Naive thymus-derived CD4-positive, alpha-beta T cell (primary cell): ENCODE results near the gene NOS3. TPM values are rescaled to one million over a fixed set of nuclear protein-coding genes. Genes with fewer than 3 reads are reported as not detected.
A peak's percentile ranks its signal among the peaks of the same experiment; 100 is the strongest.

ENCODE experiments used
- ATAC-seq: fragments of 150-1000 bp; cut with Tn5 transposase; 2 replicates; pipeline ENCODE4 v1.10.0; 2021; ENCODE audit warnings: mild to moderate bottlenecking, moderate library complexity
- CTCF ChIA-PET: fragments of 350-600 bp; sonication (Branson Sonifier 250); formaldehyde crosslinking; loops from one replicate; lab custom pipeline; 2021; ENCODE audit warnings: antibody characterized with exemption; lab: Charles Lee
- POLR2A ChIA-PET: fragments of 350-600 bp; sonication (Branson Sonifier 250); formaldehyde crosslinking; loops from one replicate; lab custom pipeline; 2021; ENCODE audit warnings: antibody characterized with exemption, inconsistent platforms; lab: Charles Lee
- DNase-seq, 9 donors: peaks; one replicate each; pipeline versions ENCODE4 v3.0.0 to v3.0.0-alpha.2; 2020 to 2022; ENCODE audit warnings: mixed read lengths in 1 of 9
- H3K27ac ChIP-seq: one replicate; pipeline ENCODE4 v1.7.0; 2013; ENCODE audit warnings: mild to moderate bottlenecking, low read depth, low read length, moderate library complexity
- H3K27me3 ChIP-seq, 2 donors: one replicate each; pipeline ENCODE4 v1.7.0; 2013; ENCODE audit warnings: low read length in 2 of 2, mild to moderate bottlenecking in 2 of 2, moderate library complexity in 2 of 2; ENCODE audit not compliant: control insufficient read depth in 2 of 2, insufficient read depth in 2 of 2
- H3K36me3 ChIP-seq, 3 experiments: 1 replicate in 2 of 3; 2 replicates in 1 of 3; pipeline ENCODE4 v1.7.0; 2013; ENCODE audit warnings: low read length in 3 of 3, mild to moderate bottlenecking in 3 of 3, moderate library complexity in 1 of 3; ENCODE audit not compliant: insufficient read depth in 3 of 3, control insufficient read depth in 2 of 3
- H3K4me1 ChIP-seq, 2 donors: one replicate each; pipeline ENCODE4 v1.7.0; 2013; ENCODE audit warnings: low read length in 2 of 2, mild to moderate bottlenecking in 2 of 2, moderate library complexity in 1 of 2; ENCODE audit not compliant: control insufficient read depth in 2 of 2, insufficient read depth in 2 of 2
- H3K4me3 ChIP-seq: 2 replicates; pipeline ENCODE4 v1.7.0; 2013; ENCODE audit warnings: mild to moderate bottlenecking, low read length
- H3K9me3 ChIP-seq, 3 experiments: 1 replicate in 2 of 3; 2 replicates in 1 of 3; pipeline ENCODE4 v1.7.0; 2013; ENCODE audit warnings: low read length in 3 of 3; ENCODE audit not compliant: control insufficient read depth in 2 of 3
- H3K27ac Mint-ChIP-seq, 9 donors: one replicate each; pipeline ENCODE4 v1.8.0; 2020 to 2022; ENCODE audit warnings: mixed read lengths in 9 of 9, mild to moderate bottlenecking in 8 of 9, moderate library complexity in 5 of 9, inconsistent platforms in 2 of 9
- H3K27me3 Mint-ChIP-seq, 5 donors: one replicate each; pipeline ENCODE4 v1.8.0; 2021 to 2022; ENCODE audit warnings: mixed read lengths in 5 of 5, mild to moderate bottlenecking in 1 of 5
- H3K36me3 Mint-ChIP-seq, 5 donors: one replicate each; pipeline ENCODE4 v1.8.0; 2020 to 2022; ENCODE audit warnings: mixed read lengths in 5 of 5, mild to moderate bottlenecking in 3 of 5, inconsistent platforms in 1 of 5
- H3K4me1 Mint-ChIP-seq, 7 donors: one replicate each; pipeline ENCODE4 v1.8.0; 2020 to 2022; ENCODE audit warnings: mixed read lengths in 7 of 7, mild to moderate bottlenecking in 3 of 7, inconsistent platforms in 1 of 7
- H3K4me3 Mint-ChIP-seq, 10 donors: one replicate each; pipeline ENCODE4 v1.8.0; 2020 to 2022; ENCODE audit warnings: mild to moderate bottlenecking in 10 of 10, mixed read lengths in 10 of 10, moderate library complexity in 6 of 10, inconsistent platforms in 2 of 10
- H3K9me3 Mint-ChIP-seq, 11 donors: one replicate each; pipeline ENCODE4 v1.8.0; 2020 to 2022; ENCODE audit warnings: mixed read lengths in 11 of 11, mild to moderate bottlenecking in 4 of 11, inconsistent platforms in 1 of 11, moderate library complexity in 1 of 11
- intact Hi-C, 2 donors: fragments of 100-400 bp; cut with micrococcal nuclease; formaldehyde crosslinking; loops; one replicate each; pipeline ENCODE4 v1.15.1; 2023
- polyA plus RNA-seq, 2 donors: library from polyadenylated mRNA; unstranded; fragments of 300-500 nt; fragmentation: Illumina TruSeq; gene quantifications; one replicate each; pipeline ENCODE4 v1.2.3, GENCODE V29; 2021
- total RNA-seq, 6 experiments: library from RNA in 5 of 6; stranded (reverse) in 5 of 6; gene quantifications; 1 replicate in 5 of 6; 2 replicates in 1 of 6; pipeline ENCODE4 v1.2.3 and lab custom pipeline; 2021 to 2026

The NOS3 gene
- total and polyA plus RNA-seq, 7 experiments from 2014 or later, result 2.8 to 19.1 (median 7.9) TPM

DNA sequence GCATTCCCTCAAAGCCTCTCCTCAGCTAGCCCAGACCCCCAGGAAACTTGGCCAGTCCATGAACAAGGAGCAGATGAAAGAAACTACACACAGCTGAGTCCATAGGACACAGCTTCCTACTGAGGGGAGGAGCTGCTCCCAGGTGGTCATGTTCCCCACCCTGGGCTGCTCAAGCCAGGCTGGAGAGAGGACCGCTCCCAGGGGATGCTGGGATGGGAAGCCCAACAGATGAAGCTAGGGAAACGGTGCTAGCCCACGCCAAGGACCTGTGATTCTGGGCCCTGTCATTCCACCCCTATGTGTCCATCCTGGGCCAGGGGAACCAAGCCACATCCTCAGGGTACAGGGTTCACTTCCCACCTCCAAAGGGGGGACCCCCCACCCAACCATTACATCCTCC is 31.7 kb upstream of the NOS3 start:
- DNase-seq, result no peak
- H3K4me3 ChIP-seq, result no peak overlapping the region
- intact Hi-C loops, result loop anchor here in 1 of 2 donors (1.0 kb wide), 1 partner anchor 61 kb away; no protein-coding TSS in a partner anchor
- H3K9me3 Mint-ChIP-seq, result no peaks in the 10 kb centered on the region
- peaks cover 1 to 10% (median 5%) of the 10 kb centered on the region in 5 donors for H3K36me3 Mint-ChIP-seq
- H3K27ac Mint-ChIP-seq, result no peak overlapping the region
- ChIA-PET POLR2A (interaction anchor here (1.2 kb wide), 1 partner anchor 16 kb away, joined by 3 read pairs; no protein-coding TSS in a partner anchor), CTCF (interaction anchor here (1.0 to 9.3 kb wide), 4 partner anchors 26 to 61 kb away, joined by 3 to 95 read pairs (median 6); no protein-coding TSS in a partner anchor)
- H3K4me3 Mint-ChIP-seq, result peak overlapping the region in 1 of 10 donors; percentile 63
- H3K36me3 ChIP-seq, result no peaks in the 10 kb centered on the region
- no peaks in the 10 kb centered on the region for H3K27me3 ChIP-seq
- peaks cover 9 to 42% (median 28%) of the 10 kb centered on the region in 7 donors for H3K4me1 Mint-ChIP-seq
- peaks cover 27 to 36% (median 35%) of the 10 kb centered on the region in 5 donors for H3K27me3 Mint-ChIP-seq
- ATAC-seq, result no peak
- H3K4me1 ChIP-seq, result no peaks in the 10 kb centered on the region
- no peaks in the 10 kb centered on the region for H3K9me3 ChIP-seq
- no peak overlapping the region for H3K27ac ChIP-seq

DNA sequence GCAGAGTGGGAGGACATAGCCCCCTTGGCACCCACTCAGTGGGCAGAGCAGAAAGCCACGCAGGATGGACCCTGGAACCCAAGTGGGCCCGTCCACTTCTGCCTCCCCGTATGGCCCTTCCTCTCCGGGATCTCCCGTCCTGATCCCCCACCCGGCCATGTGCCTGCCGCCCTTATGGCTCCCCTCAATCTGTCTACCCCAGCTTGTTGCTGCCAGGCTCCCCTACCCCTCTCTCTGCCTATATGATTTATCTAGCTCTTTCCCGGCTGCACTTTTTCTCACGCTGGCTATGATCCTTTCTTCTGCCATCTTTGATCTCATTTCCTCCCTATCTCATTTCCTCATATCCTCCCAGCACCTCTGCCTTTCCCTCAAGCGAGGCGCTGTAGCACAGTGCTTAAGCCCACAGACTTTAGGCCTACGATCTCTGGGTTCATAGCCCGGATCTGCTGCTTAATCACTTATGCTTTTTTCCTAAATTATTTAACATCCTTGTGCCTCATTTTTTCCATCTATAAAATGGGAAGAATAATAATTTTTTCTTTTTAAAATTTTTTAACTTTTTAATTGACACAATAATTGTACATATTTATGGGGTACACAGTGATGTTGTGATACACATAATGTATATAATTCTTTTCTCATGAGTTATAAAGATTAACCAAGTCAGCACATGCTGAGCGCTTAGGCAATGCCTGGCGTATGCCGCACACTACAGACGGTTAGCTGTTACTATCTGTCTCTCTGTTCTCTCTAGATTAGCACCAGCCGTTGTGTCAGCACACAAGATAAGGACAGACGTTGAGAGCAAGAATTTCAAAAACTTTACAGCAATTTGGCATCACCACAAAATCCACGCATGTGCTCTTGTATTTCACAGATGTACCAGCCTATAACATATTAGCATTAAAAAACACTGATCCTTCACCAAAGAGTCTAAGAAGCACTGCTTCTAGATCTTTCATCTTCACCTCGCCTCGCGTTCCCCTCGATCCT is 30.8 kb upstream of the NOS3 start:
- DNase-seq (peak in 3 of 9 donors; percentile 28 to 45 (median 32)), ATAC-seq (peak; percentile 38)
- no peaks in the 10 kb centered on the region for H3K9me3 ChIP-seq
- H3K27ac ChIP-seq, result no peak overlapping the region
- no peaks in the 10 kb centered on the region for H3K27me3 ChIP-seq
- H3K36me3 Mint-ChIP-seq, result peaks cover 1 to 10% (median 5%) of the 10 kb centered on the region in 5 donors
- peaks cover 9 to 42% (median 31%) of the 10 kb centered on the region in 7 donors for H3K4me1 Mint-ChIP-seq
- POLR2A ChIA-PET, result interaction anchor here (0.9 to 4.3 kb wide), 3 partner anchors 15 to 25 kb away, joined by 3 to 23 read pairs (median 3); no protein-coding TSS in a partner anchor
- H3K27ac Mint-ChIP-seq, result peak overlapping the region in 1 of 9 donors; percentile 65
- intact Hi-C loops, result loop anchor here in 1 of 2 donors (1.0 to 5.0 kb wide), 2 partner anchors 62 to 212 kb away; no protein-coding TSS in a partner anchor
- H3K4me3 Mint-ChIP-seq, result peak overlapping the region in 7 of 10 donors; percentile 5 to 59 (median 38)
- H3K27me3 Mint-ChIP-seq, result peaks cover 27 to 39% (median 35%) of the 10 kb centered on the region in 5 donors
- CTCF ChIA-PET, result interaction anchor here (0.6 to 9.3 kb wide), 9 partner anchors 10 to 164 kb away, joined by 3 to 95 read pairs (median 4); no protein-coding TSS in a partner anchor
- no peaks in the 10 kb centered on the region for H3K36me3 ChIP-seq
- no peaks in the 10 kb centered on the region for H3K4me1 ChIP-seq
- H3K4me3 ChIP-seq, result no peak overlapping the region
- no peaks in the 10 kb centered on the region for H3K9me3 Mint-ChIP-seq

- Histone ChIP-seq H3K27ac (no peak overlapping the region), H3K36me3 (no peaks in the 10 kb centered on the region), H3K9me3 (no peaks in the 10 kb centered on the region), H3K27me3 (no peaks in the 10 kb centered on the region), H3K4me3 (no peak overlapping the region), H3K4me1 (no peaks in the 10 kb centered on the region)
- intact Hi-C loops, result loop anchor here in 1 of 2 donors (5.0 kb wide), 1 partner anchor 211 kb away; no protein-coding TSS in a partner anchor
- DNase-seq, result no peak
- H3K36me3 Mint-ChIP-seq, result peaks cover 1 to 10% (median 5%) of the 10 kb centered on the region in 5 donors
- H3K27ac Mint-ChIP-seq, result no peak overlapping the region
- H3K4me3 Mint-ChIP-seq, result no peak overlapping the region
- H3K9me3 Mint-ChIP-seq, result no peaks in the 10 kb centered on the region
- CTCF ChIA-PET, result interaction anchor here (0.6 to 9.3 kb wide), 10 partner anchors 11 to 1736 kb away, joined by 3 to 95 read pairs (median 6); no protein-coding TSS in a partner anchor
- peaks cover 25 to 40% (median 30%) of the 10 kb centered on the region in 5 donors for H3K27me3 Mint-ChIP-seq
- H3K4me1 Mint-ChIP-seq, result peaks cover 9 to 42% (median 29%) of the 10 kb centered on the region in 7 donors
- ATAC-seq, result no peak
- POLR2A ChIA-PET, result interaction anchor here (0.8 to 4.3 kb wide), 6 partner anchors 13 to 58 kb away, joined by 3 to 23 read pairs (median 6); no protein-coding TSS in a partner anchor
Measured at GRCh38 chr7:150961510-150962289, 29.1 kb upstream of the NOS3 start.

DNA sequence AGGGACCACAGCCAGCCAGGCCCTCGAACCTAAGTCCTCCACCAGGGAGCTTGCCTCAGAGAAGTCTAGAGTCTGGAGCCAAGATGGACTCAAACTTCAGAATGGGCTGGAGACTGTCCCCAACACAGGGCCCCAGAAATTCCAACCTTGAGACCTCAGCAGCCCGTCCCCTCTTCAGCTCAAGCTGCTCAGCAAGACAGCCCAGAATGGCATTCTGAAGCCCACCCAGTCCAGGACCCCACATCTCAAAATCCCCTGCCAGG is 28.6 kb upstream of the NOS3 start:
- ChIA-PET CTCF (interaction anchor here (0.8 to 9.3 kb wide), 17 partner anchors 9 to 148 kb away, joined by 3 to 95 read pairs (median 6); partner anchors contain the start of gene ABCB8), POLR2A (interaction anchor here (1.2 to 4.3 kb wide), 6 partner anchors 12 to 66 kb away, joined by 3 to 23 read pairs (median 6); partner anchors contain the start of gene ABCB8)

GRCh38 chr7:150962553-150963399 is 28.0 kb upstream of the NOS3 start:
- intact Hi-C loops, result loop anchor here (1.0 to 5.0 kb wide), 7 partner anchors 26 to 210 kb away; partner anchors contain the start of gene FASTK (in 1 of the 2)
- Histone ChIP-seq H3K9me3 (no peaks in the 10 kb centered on the region), H3K27me3 (no peaks in the 10 kb centered on the region), H3K4me1 (no peaks in the 10 kb centered on the region), H3K27ac (no peak overlapping the region), H3K4me3 (no peak overlapping the region), H3K36me3 (no peaks in the 10 kb centered on the region)
- ChIA-PET POLR2A (interaction anchor here (1.2 to 4.3 kb wide), 7 partner anchors 12 to 66 kb away, joined by 3 to 23 read pairs (median 4); partner anchors contain the start of genes ABCB8 and NOS3), CTCF (interaction anchor here (0.8 to 9.3 kb wide), 23 partner anchors 9 to 147 kb away, joined by 3 to 95 read pairs (median 5); partner anchors contain the start of gene ABCB8)
- H3K27ac Mint-ChIP-seq, result no peak overlapping the region
- peak; percentile 31 to 69 (median 53) for DNase-seq
- H3K36me3 Mint-ChIP-seq, result peaks cover 0 to 4% (median 0%) of the 10 kb centered on the region in 5 donors
- peaks cover 15 to 36% (median 20%) of the 10 kb centered on the region in 5 donors for H3K27me3 Mint-ChIP-seq
- ATAC-seq, result peak; percentile 82
- H3K9me3 Mint-ChIP-seq, result no peaks in the 10 kb centered on the region
- peaks cover 9 to 41% (median 24%) of the 10 kb centered on the region in 7 donors for H3K4me1 Mint-ChIP-seq
- H3K4me3 Mint-ChIP-seq, result peak overlapping the region in 1 of 10 donors; percentile 51

More for the DNA sequence above, 28.6 kb upstream of the NOS3 start:
- Mint-ChIP-seq H3K4me3 (peak overlapping the region in 1 of 10 donors; percentile 51), H3K27ac (no peak overlapping the region), H3K4me1 (peaks cover 9 to 41% (median 28%) of the 10 kb centered on the region in 7 donors), H3K27me3 (peaks cover 20 to 36% (median 24%) of the 10 kb centered on the region in 5 donors), H3K36me3 (peaks cover 0 to 8% (median 4%) of the 10 kb centered on the region in 5 donors), H3K9me3 (no peaks in the 10 kb centered on the region)
- ATAC-seq (no peak), DNase-seq (no peak)
- intact Hi-C loops, result loop anchor here in 1 of 2 donors (5.0 kb wide), 1 partner anchor 210 kb away; no protein-coding TSS in a partner anchor
- Histone ChIP-seq H3K27me3 (no peaks in the 10 kb centered on the region), H3K9me3 (no peaks in the 10 kb centered on the region), H3K27ac (no peak overlapping the region), H3K4me1 (no peaks in the 10 kb centered on the region), H3K4me3 (no peak overlapping the region), H3K36me3 (no peaks in the 10 kb centered on the region)
